ENCODE results near the gene SLC37A2. TPM values are rescaled to one million over a fixed set of nuclear protein-coding genes. Genes with fewer than 3 reads are reported as not detected.

Gene SLC37A2
- total RNA-seq, 1 donor from 2014 or later, result 0.37 TPM

- no peak for DNase-seq (ENCODE audit: low spot score)
- no peaks in the 10 kb centered on the region for H3K9me3 Mint-ChIP-seq (ENCODE audit: low read depth)
- H3K27ac Mint-ChIP-seq (ENCODE audit: unreplicated experiment), result no peak overlapping the region
- TF ChIP-seq CTCF (IDR thresholded peaks at IDR 0.05), result no peak
- no peaks in the 10 kb centered on the region for H3K36me3 Mint-ChIP-seq (ENCODE audit: low read depth)
- peaks cover 3% of the 10 kb centered on the region for H3K4me1 Mint-ChIP-seq (ENCODE audit: low read depth)
- no peak overlapping the region for H3K4me3 Mint-ChIP-seq (ENCODE audit: unreplicated experiment)
- no peaks in the 10 kb centered on the region for H3K27me3 Mint-ChIP-seq (ENCODE audit: low read depth)
Observed at GRCh38 chr11:125056931-125057692, 6.0 kb upstream of the SLC37A2 start.

GRCh38 chr11:125057693-125058016 is 5.5 kb upstream of the SLC37A2 start:
- no peak overlapping the region for H3K4me3 Mint-ChIP-seq (ENCODE audit: unreplicated experiment)
- TF ChIP-seq CTCF (IDR thresholded peaks at IDR 0.05), result no peak
- no peaks in the 10 kb centered on the region for H3K9me3 Mint-ChIP-seq (ENCODE audit: low read depth)
- peaks cover 3% of the 10 kb centered on the region for H3K4me1 Mint-ChIP-seq (ENCODE audit: low read depth)
- H3K27me3 Mint-ChIP-seq (ENCODE audit: low read depth), result no peaks in the 10 kb centered on the region
- no peak overlapping the region for H3K27ac Mint-ChIP-seq (ENCODE audit: unreplicated experiment)
- no peak for DNase-seq (ENCODE audit: low spot score)
- no peaks in the 10 kb centered on the region for H3K36me3 Mint-ChIP-seq (ENCODE audit: low read depth)

GRCh38 chr11:125061281-125061680 is 1.8 kb upstream of the SLC37A2 start:
- H3K9me3 Mint-ChIP-seq (ENCODE audit: low read depth), result no peaks in the 10 kb centered on the region
- DNase-seq (ENCODE audit: low spot score), result no peak
- no peak overlapping the region for H3K27ac Mint-ChIP-seq (ENCODE audit: unreplicated experiment)
- TF ChIP-seq CTCF (IDR thresholded peaks at IDR 0.05), result no peak
- peaks cover 5% of the 10 kb centered on the region for H3K4me1 Mint-ChIP-seq (ENCODE audit: low read depth)
- H3K27me3 Mint-ChIP-seq (ENCODE audit: low read depth), result peaks cover 4% of the 10 kb centered on the region
- no peak overlapping the region for H3K4me3 Mint-ChIP-seq (ENCODE audit: unreplicated experiment)
- no peaks in the 10 kb centered on the region for H3K36me3 Mint-ChIP-seq (ENCODE audit: low read depth)

GRCh38 chr11:125062218-125062930 is 731 bp upstream of the SLC37A2 start:
- peaks cover 2% of the 10 kb centered on the region for H3K4me1 Mint-ChIP-seq (ENCODE audit: low read depth)
- peak overlapping the region; percentile 84 for H3K4me3 Mint-ChIP-seq (ENCODE audit: unreplicated experiment)
- DNase-seq (ENCODE audit: low spot score), result peak; percentile 81
- peaks cover 4% of the 10 kb centered on the region for H3K27me3 Mint-ChIP-seq (ENCODE audit: low read depth)
- no peak overlapping the region for H3K27ac Mint-ChIP-seq (ENCODE audit: unreplicated experiment)
- H3K9me3 Mint-ChIP-seq (ENCODE audit: low read depth), result no peaks in the 10 kb centered on the region
- TF ChIP-seq CTCF (IDR thresholded peaks at IDR 0.05), result no peak
- H3K36me3 Mint-ChIP-seq (ENCODE audit: low read depth), result no peaks in the 10 kb centered on the region

GRCh38 chr11:125063429-125064043 is 431 bp downstream of the SLC37A2 start:
- peaks cover 2% of the 10 kb centered on the region for H3K4me1 Mint-ChIP-seq (ENCODE audit: low read depth)
- H3K36me3 Mint-ChIP-seq (ENCODE audit: low read depth), result no peaks in the 10 kb centered on the region
- H3K27me3 Mint-ChIP-seq (ENCODE audit: low read depth), result peaks cover 4% of the 10 kb centered on the region
- H3K4me3 Mint-ChIP-seq (ENCODE audit: unreplicated experiment), result peak overlapping the region; percentile 84
- no peak for TF ChIP-seq CTCF (IDR thresholded peaks at IDR 0.05)
- DNase-seq (ENCODE audit: low spot score), result no peak
- no peak overlapping the region for H3K27ac Mint-ChIP-seq (ENCODE audit: unreplicated experiment)
- H3K9me3 Mint-ChIP-seq (ENCODE audit: low read depth), result no peaks in the 10 kb centered on the region

All from chondrocyte (in vitro differentiated cells).